ENCODE data around the gene ATG4B.

DNA sequence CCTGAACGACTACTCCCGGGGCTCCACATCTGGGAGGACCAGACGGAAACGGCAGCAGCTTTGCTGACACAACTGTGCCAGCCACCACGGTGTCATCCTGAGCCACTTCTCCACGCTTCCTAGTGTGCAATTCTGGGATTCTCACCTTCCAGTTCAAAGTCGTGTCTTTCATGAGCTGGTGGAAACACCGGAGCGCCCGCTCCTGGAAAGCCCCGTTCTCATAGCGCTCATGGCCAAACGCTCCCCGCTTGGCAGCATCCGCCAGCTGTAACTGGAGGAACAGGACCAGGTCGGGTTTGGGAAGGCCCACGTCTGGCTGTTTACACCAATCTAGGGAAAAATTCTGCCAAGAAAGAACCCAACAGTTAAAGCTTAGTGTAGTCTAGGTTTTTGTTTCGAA, 40.8 kb downstream of the ATG4B start:
- TF ChIP-seq, protein P1, sequence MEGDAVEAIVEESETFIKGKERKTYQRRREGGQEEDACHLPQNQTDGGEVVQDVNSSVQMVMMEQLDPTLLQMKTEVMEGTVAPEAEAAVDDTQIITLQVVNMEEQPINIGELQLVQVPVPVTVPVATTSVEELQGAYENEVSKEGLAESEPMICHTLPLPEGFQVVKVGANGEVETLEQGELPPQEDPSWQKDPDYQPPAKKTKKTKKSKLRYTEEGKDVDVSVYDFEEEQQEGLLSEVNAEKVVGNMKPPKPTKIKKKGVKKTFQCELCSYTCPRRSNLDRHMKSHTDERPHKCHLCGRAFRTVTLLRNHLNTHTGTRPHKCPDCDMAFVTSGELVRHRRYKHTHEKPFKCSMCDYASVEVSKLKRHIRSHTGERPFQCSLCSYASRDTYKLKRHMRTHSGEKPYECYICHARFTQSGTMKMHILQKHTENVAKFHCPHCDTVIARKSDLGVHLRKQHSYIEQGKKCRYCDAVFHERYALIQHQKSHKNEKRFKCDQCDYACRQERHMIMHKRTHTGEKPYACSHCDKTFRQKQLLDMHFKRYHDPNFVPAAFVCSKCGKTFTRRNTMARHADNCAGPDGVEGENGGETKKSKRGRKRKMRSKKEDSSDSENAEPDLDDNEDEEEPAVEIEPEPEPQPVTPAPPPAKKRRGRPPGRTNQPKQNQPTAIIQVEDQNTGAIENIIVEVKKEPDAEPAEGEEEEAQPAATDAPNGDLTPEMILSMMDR (IDR thresholded peaks at IDR 0.05), result no peak
- no peak for TF ChIP-seq POLR2A (IDR thresholded peaks at IDR 0.05)

Data from ovary (tissue), 3 donors.